GM12873 (cell line): ENCODE results near the gene FHOD3.

Source experiments
- CTCF ChIP-seq: IDR thresholded peaks from 2 replicates; pipeline ENCODE4 v1.5.1; 2012; ENCODE audit warnings: low read depth, mild to moderate bottlenecking, moderate library complexity, low read length, control low read depth; ENCODE audit not compliant: insufficient read depth; ENCODE audit errors: missing control alignments

FHOD3 gene

DNA sequence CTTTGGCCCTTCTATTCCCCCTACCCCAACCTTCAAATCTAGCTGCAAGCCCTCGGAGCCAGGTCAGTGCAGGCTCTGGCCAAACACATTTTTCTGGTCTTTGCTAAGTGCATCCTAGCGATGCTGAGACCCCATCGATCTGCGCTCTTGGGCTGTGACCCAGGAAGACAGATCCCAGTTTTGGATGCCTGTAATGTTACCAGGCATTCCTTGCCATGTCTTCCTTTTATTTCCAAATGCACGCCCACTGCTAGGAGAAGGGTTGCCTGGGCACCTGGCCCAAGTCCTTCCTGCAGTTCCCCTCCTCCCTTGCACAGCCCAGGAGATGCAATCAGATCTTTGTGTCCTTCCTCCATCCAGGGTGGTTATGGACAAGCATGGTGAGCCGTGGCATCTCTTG lies 406.6 kb downstream of the FHOD3 start:
- no peak for TF ChIP-seq CTCF

DNA sequence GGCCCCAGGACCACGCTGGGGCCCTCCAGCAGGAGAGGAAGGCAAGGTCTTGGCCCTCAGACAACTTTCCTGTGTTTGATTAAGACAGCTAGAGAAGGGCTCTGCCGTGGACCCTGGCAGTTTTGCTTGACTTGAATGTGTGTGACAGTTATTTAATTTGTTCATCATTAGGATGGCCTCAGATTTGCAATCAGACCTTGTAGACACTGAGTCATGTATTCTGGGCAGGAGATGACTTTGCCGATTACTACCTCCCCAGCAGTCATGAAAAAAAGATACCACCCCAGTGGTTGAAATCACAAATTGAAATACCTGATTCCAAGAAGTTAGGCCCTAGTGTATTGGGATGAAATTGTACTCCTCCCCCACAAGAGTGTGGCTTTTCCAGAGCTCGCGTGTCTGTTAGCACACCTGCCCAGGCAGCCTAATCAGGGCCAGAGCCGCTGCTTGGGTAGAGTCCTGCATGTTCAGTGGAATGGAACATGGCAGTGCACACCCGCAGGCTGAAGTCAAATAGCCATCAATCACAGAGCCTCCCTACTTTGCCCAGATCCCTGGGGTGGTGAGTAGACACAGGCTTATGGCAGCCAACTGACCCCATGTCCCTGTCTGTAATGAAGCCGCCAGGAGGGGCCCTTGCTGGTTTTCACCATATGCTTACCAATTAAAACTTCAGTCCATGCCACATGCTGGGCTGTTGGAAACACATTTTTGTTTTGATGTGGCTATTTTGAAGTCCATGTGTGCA lies 408.8 kb downstream of the FHOD3 start:
- TF ChIP-seq CTCF: no peak

- no peak for TF ChIP-seq CTCF
Measured at GRCh38 chr18:36708366-36708765, 410.9 kb downstream of the FHOD3 start.

- TF ChIP-seq CTCF: no peak
Measured at GRCh38 chr18:36709315-36709714, 411.8 kb downstream of the FHOD3 start.

DNA sequence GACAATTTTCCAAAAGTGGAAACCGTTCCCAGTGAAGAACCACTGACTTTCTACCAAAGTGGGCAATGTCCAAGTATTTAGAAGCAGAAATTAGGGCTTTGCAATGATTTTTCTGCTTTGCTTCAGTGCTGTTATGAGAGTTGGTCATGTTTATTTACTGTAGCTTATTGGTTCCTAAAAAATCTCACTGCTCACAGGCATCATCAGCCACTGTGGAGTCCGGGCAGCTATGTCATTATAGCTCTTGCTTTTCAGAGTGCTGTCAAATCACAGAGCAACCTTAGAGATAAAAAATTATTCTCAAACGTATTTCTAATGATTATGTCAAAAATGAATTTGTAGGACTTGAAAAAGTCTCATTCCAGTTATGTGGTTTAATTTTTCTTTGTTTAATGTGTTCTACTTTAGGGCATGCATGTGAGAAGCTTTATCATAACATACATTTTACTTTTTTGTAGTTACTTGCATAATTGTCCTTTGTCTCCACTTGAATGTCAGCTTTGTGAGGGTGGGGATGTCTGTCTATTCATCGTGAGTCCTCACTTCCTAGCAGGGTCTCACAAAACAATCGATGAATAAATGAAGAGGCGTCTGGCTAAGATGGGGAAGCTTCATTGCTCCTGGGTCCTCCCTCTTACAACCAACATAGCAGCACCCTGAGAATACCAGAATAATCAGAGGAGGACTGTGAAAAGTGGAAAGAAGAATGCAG lies 413.7 kb downstream of the FHOD3 start:
- TF ChIP-seq CTCF: no peak

DNA sequence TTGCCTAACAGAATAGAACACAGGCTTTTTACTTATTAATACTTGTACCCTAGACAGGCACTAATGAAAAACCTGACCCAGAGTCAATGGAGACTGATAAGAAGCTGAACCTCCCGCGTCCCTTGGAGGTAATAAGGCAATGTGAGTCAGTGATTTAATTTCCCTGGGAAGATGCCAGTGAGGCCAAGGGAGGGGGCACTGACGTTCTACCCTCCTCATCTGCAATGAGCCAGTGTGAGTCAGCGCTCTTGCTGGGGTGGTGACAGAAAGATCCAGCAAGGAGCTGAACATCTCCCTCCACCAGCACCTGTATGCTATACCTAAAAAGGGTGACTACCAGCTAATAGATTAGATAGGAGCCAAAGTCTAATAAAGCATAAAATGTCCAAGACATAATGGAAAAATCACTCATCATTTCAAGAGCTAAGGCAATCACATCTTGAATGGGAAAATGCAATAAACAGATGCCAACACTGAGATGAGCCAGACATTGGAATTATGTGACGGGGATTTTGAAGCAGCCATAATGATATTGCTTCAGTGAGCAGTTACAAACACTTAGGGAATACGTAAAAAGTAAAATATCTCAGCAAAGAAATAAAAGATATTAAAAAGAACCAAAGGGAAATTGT lies 414.4 kb downstream of the FHOD3 start:
- no peak for TF ChIP-seq CTCF

- peak; percentile 13 for TF ChIP-seq CTCF
Measured at GRCh38 chr18:36714476-36714875, 417.0 kb downstream of the FHOD3 start.
